NCI-H69 (cell line): ENCODE measurements around the gene COL5A1.
A peak's percentile ranks its signal among the peaks of the same experiment; 100 is the strongest.

Experiments
- DNase-seq: peaks from one replicate; lab custom pipeline; 2025; lab: John Stamatoyannopoulos, UW

The COL5A1 gene

GRCh38 chr9:134816264-134816663, 174.7 kb downstream of the COL5A1 start:
- no peak for DNase-seq

- DNase-seq = no peak
Measured at GRCh38 chr9:134818000-134818568, 176.5 kb downstream of the COL5A1 start.

GRCh38 chr9:134818591-134818990, 177.0 kb downstream of the COL5A1 start:
- no peak for DNase-seq

GRCh38 chr9:134820901-134821300, 179.3 kb downstream of the COL5A1 start:
- no peak for DNase-seq

- no peak for DNase-seq
Measured at GRCh38 chr9:134822541-134822940, 180.9 kb downstream of the COL5A1 start.

- no peak for DNase-seq
Measured at GRCh38 chr9:134823623-134824022, 182.0 kb downstream of the COL5A1 start.

- DNase-seq = no peak
Measured at GRCh38 chr9:134824583-134824982, 183.0 kb downstream of the COL5A1 start.

- no peak for DNase-seq
Measured at GRCh38 chr9:134825025-134825424, 183.4 kb downstream of the COL5A1 start.

- DNase-seq = no peak
Measured at GRCh38 chr9:134826336-134827285, 185.0 kb downstream of the COL5A1 start.

GRCh38 chr9:134827559-134827958, 186.0 kb downstream of the COL5A1 start:
- DNase-seq = no peak

GRCh38 chr9:134827993-134828392, 186.4 kb downstream of the COL5A1 start:
- no peak for DNase-seq

- DNase-seq = no peak
Measured at GRCh38 chr9:134828892-134829291, 187.3 kb downstream of the COL5A1 start.

GRCh38 chr9:134829356-134829937, 187.8 kb downstream of the COL5A1 start:
- no peak for DNase-seq

GRCh38 chr9:134830126-134830525, 188.5 kb downstream of the COL5A1 start:
- DNase-seq = peak; percentile 9

- no peak for DNase-seq
Measured at GRCh38 chr9:134830926-134831720, 189.5 kb downstream of the COL5A1 start.

- no peak for DNase-seq
Measured at GRCh38 chr9:134832471-134832870, 190.9 kb downstream of the COL5A1 start.

- no peak for DNase-seq
Measured at GRCh38 chr9:134833294-134833880, 191.8 kb downstream of the COL5A1 start.

- no peak for DNase-seq
Measured at GRCh38 chr9:134834217-134834956, 192.8 kb downstream of the COL5A1 start.

GRCh38 chr9:134834957-134835419, 193.4 kb downstream of the COL5A1 start:
- no peak for DNase-seq

GRCh38 chr9:134835448-134835847, 193.8 kb downstream of the COL5A1 start:
- no peak for DNase-seq

GRCh38 chr9:134835987-134836386, 194.4 kb downstream of the COL5A1 start:
- no peak for DNase-seq
